Measurements from ENCODE around the gene MSRB1.
"Not testable (repeated sequence)": the region's sequence is repeated elsewhere in the genome, so short reads cannot be mapped to it uniquely, and the experiment has no call there.

Gene MSRB1

GRCh38 chr16:1962161-1963153, 19.5 kb upstream of the MSRB1 start:
- not testable (repeated sequence) for DNase-seq (ENCODE audit: low read depth in 2 of 2)

DNA sequence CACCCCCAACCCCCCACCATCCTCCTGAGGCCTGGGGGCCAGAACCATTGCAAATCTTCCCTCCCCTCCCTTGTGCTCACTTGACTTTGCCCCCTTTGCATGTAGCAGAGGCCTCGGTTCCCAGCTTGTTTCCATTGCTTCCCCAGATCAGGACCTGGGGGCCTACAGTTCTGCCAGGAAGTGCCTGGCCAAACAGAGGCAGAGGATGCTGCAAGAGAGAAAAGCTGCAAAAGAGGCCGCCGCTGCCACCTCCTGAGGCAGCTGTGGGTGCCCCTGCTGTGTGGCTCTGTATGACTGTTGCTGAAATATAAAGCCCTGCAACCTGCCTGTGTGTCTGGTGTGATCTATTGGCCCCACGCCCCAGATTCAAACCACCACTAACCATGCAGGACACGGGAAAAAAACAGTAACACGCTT, 18.7 kb upstream of the MSRB1 start:
- DNase-seq (ENCODE audit: low read depth in 2 of 2): no peak

DNA sequence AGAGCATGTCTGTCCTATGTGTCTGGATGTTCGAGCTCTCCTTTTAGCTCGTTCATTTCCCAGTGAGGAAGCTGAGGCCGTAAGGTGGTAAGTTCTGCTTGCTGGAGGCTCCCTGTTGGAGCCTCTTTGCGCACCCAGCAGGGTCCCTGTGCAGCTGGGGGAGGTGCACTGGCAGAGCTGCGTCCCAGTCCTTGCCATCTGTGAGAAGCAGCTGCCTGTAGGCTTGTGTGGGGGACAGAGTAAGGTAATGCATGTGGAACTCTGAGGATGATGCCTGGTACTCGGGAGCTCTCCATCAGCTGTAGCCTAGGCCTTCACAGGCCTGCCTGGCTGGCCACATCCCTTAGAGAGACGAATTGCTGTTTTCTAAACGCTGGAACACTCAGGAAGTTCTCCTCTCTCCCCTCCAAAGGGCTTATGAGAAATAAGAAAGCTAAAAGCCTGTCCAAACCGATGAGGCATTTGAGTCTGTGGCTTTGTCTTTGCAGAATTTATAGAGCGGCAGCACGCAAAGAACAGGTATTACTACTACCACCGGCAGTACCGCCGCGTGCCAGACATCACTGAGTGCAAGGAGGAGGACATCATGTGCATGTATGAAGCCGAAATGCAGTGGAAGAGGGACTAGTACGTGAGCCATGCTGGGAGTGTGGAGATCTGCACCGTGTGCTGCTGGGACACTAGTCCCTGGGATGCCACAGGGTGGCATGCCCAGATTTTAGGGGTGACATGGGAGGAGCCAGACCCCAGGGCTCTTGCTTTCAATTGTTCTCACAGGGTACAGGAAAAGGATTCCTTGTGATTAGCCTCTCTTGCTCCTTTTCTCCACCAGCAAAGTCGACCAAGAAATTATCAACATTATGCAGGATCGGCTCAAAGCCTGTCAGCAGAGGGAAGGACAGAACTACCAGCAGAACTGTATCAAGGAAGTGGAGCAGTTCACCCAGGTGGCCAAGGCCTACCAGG, 17.9 kb upstream of the MSRB1 start:
- peak; percentile 30 to 45 for DNase-seq (ENCODE audit: low read depth in 2 of 2)

DNA sequence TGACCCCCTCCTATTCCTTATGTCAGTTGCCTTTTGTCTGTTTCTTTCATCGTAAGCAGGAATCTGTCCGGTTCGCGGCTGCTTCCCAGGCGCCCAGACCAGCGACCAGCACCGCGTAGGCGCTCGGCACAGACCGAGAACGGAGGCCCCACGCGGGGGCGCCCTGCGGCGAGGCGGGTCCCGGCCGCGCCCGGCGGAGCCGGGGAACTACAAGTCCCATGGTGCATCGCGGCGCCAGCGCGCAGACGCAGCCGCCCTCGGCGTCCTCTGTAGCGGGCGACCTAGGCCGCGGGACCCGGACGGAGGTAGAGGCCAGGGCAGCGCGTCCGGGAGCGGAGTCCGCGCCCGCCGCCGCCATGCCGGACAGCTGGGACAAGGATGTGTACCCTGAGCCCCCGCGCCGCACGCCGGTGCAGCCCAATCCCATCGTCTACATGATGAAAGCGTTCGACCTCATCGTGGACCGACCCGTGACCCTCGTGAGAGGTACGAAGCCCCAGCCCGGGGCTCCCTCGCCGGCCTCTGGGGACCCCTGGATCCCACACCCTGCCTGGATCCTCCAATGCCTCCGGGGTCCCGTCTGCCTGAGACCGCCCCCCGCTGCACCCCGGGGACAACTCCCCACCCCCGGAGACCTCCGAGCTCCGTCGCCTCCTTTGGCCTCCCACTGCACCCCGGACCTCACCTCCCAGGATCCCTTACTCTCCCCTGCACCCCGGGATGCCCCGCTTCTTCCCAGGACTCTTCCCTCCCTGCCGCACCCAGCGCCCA, 16.5 kb upstream of the MSRB1 start, which contains the start of gene NDUFB10:
NDUFB10 (plus strand) TSS at position 270 of the 771 bp plus-strand sequence; CDS start at position 357, 87 bp downstream.
- DNase-seq (ENCODE audit: low read depth in 2 of 2): peak; percentile 86 to 94

DNA sequence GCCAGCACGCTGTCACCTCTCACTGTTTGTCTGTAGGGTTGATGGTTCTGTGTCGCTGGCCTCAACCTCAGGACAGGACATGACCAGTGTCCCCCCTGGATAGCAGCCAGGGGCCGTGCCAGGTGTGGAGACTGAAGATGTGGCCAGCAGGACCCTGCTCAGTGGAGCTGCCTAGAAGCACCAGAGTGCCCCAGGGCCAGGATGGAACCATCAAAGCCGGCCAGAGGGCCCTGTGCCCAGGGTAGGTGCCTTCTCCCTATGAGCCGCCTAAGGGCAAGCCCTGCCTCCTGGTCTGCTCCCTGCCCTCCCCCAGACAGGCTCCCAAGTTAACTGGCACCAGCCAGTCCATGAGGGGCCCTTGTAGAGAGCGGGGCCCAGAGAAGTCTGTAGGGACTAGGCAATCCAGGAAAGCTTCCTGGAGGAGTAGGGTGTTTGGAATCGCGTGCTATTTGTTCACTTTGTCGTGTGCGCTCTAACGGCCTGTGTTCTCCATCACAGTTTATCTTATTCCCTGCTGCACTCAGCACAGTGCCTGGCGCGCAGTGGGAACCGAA, 15.8 kb upstream of the MSRB1 start:
- DNase-seq (ENCODE audit: low read depth in 2 of 2): no peak

- DNase-seq (ENCODE audit: low read depth in 2 of 2): not testable (repeated sequence)
Measured at GRCh38 chr16:1958143-1958491, 15.1 kb upstream of the MSRB1 start.

DNA sequence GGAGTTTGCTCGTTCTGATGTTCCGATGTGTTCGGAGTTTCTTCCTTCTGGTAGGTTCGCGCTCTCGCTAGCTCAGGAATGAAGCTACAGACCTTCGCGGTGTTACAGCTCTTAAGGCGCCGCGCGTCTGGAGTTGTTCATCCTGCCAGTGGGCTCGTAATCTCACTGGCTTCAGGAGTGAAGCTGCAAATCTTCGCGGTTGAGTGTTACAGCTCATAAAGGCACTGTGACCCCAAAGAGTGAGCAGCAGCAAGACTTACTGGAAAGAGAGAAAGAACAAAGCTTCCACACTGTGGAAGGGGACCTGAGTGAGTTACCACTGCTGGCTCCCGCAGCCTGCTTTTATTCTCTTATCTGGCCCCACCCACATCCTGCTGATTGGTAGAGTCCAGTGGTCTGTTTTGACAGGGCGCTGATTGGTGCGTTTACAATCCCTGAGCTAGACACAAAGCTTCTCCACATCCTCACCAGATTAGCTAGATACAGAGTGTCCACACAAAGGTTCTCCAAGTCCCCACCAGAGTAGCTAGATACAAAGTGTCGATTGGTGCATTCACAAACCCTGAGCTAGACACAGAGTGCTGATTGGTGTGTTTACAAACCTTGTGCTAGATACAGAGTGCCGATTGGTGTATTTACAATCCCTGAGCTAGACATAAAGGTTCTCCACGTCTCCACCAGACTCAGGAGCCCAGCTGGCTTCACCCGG, 14.6 kb upstream of the MSRB1 start:
- not testable (repeated sequence) for DNase-seq (ENCODE audit: low read depth in 2 of 2)

DNA sequence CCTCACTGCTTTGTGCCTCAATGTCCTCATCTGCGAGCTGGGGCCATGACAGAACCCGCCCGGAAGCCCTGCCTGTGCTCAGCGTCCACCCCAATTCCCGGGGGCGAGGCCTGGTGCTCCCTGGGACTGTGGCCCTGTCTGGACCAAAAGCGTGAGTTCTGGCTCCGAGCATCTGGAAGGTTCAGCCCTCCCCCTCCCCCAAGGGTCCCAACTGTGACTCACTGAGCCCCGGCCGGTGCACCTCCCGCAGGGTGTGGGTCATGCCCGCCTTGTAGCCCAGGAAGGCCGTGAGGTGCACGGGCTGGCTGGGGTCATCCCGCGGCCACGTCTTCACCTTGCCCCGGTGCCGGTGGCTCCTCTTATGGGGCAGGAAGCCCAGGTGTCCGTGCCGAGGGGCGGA, 10.7 kb upstream of the MSRB1 start:
- DNase-seq (ENCODE audit: low read depth in 2 of 2): no peak

GRCh38 chr16:1950559-1950958, 7.6 kb upstream of the MSRB1 start:
- no peak for DNase-seq (ENCODE audit: low read depth in 2 of 2)

DNA sequence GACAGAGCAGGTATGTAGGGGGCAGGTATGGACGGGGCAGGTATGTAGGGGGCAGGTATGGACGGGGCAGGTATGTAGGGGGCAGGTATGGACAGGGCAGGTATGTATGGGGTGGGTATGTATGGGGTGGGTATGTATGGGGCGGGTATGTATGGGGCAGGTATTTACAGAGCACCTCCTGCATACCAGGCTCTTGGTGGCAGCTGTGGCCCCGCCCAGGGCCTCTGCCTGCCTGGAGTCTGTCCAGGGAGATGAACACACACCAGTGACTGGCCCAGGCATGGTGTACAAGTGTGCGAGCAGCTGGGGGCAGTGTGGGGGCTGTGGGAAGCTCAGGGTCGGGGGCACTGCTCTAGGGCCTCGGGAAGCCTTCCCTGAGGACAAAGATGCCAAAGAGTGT, 7.0 kb upstream of the MSRB1 start:
- no peak for DNase-seq (ENCODE audit: low read depth in 2 of 2)

DNA sequence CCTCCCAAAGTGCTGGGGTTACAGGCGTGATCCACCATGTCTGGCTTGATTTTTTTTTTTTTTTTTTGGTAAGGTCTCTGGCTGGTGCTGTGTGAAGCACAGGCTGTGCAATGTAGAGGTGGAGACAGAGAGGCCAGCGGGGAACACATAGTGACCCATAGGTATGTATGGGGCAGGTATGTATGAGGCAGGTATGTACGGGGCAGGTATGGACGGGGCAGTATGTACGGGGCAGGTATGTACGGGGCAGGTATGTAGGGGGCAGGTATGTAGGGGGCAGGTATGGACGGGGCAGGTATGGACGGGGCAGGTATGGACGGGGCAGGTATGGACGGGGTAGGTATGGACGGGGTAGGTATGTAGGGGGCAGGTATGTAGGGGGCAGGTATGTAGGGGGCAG, 6.5 kb upstream of the MSRB1 start:
- DNase-seq (ENCODE audit: low read depth in 2 of 2): no peak

- no peak for DNase-seq (ENCODE audit: low read depth in 2 of 2)
Measured at GRCh38 chr16:1947369-1947670, 4.3 kb upstream of the MSRB1 start.

DNA sequence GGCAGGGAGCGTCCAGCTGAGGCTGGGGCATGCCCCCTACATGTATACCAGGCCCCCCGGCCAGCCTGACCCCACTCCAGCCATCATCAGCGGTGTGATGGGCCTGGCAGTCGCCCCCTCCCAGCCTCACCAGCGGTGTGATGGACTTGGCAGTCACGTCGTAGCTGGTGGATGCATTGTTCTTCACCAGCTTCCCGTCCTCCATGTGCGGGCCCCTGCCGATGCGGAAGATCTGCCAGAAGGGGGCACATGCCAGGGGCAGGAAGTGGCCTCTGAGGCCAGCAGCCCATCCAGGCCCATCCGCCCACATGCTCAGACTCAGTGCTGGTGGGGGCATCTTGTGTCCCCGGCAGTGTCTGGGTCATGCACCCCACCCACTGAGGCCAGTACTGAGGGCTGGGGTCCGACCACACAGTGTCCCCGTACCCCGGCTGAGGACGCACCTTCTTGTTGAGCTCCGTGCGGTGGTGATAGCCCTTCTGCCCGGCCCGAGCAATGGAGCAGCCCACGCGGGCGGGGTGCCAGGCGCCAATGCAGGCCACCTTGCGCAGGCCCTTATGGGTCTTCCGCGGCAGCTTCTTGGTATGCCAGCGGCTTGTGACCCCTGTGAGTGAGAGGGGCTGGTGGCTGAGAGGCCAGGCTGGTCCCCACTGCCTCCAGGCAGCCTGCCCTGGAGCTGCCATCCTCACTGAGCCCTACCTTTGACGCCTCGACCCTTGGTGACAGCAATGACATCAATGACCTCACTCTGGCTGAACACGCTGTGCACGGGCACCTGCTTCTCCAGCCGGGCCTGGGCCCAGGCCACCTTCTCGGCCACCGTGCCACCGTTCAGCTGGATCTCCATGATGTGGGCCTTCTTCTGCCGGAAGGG, 3.7 kb upstream of the MSRB1 start:
- no peak for DNase-seq (ENCODE audit: low read depth in 2 of 2)

DNA sequence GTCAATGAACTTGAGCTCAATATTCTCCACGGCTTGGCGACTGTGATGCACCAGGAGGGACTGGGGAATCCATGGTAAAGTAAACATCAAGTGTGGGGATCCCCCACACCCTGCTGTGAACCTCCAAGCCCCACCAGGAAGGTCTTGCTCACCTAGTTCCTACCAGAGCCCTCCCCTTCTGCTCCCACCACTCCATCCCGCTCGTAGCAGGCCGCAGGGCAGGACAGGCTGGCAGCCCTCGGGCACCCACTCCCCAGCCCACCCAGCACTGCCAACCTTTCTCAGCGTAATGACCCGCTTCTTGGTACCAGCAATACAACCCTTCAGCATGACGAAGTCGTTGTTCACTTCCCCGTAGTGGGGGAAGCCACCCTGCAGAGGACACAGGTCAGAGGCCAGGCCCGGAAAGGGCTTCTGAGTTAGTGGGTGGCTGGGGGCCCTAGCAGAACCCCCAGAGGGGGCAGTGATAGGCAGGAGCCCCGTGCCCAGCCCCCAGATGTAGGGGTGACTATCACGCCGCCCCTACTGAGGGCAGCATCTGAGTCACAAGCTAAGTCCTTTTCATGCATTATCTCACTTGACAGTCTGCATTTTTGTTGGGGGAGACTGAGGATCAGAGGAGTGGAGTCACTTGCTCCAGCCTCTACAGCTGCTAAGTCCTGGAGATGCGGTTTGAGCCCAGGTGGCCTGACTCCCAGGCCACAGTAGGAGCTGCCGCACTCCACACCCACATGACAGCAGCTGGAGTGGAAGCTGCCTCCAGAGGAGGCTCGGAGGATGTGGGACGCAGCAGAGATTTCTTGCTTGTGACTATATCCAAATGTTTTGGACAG, 2.8 kb upstream of the MSRB1 start:
- DNase-seq (ENCODE audit: low read depth in 2 of 2): no peak

DNA sequence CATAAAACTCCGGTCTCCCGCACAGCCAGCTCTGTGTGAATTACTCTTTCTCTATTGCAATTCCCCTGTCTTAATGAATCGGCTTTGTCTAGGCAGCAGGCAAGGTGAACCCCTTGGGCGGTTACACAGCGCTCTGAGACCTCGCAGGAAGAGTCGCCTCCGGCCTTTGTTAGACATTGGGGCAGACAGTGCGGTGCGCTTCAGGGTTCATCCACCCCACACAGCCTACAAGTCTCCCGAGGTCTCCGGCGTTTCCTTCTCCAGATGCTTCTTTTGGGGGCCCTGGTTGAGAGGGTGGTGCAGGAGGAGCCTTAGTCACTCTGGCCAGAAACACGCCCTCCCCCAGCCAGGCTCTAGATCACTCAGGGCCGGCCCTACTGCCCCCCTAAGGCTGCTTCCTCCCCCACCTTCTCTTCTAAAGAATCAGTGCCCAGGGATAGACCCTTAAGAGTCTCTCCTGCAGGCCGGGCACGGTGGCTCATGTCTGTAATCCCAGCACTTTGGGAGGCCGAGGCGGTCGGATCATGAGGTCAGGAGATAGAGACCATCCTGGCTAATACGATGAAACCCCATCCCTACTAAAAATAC, 1.7 kb upstream of the MSRB1 start:
- no peak for DNase-seq (ENCODE audit: low read depth in 2 of 2)

GRCh38 chr16:1942047-1942809, 771 bp downstream of the MSRB1 start:
- DNase-seq (ENCODE audit: low read depth in 2 of 2): no peak

DNA sequence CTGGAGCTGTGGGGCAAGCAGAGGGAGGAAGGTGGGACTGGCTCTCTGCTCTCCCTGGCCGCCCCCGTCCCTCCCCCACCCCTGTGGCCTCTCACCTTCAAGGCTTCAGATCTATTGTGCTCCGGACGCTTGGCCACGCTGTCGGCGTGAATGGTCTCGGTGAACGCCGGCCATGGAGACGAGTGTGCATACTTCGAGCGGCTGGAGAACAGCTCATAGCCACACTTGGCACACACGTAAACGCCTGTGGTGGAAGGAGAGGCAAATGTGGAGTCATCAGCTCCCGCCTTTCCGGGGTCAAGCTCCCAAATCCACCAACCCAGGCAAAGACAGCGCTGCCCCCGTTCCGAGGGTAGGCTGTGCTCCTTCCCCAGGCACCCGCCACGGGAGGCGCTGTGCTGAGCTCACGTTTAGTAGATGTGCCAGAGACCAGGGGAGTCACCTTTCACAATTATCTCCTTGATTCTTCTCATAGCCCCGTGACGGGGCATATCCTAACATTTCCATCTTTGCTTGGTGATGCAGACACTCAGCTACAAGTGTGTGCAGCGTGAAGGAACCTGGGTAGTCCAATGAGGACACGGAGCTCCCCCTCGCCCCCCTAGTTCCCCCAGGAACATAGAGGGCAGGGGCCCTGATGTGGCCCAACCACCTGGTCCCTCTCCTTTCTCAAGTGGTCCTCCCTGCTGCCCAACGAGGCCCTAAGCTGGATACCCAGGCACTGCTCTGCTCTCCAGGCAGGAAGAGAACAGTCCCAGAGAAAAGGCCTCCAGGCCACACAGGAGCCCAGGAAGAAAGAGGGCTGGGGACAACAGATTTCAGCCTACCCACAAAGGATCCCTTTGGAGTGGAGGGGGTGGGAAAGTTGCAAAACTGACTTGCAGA, 1.6 kb downstream of the MSRB1 start:
- DNase-seq (ENCODE audit: low read depth in 2 of 2): no peak
